Smooth muscle cell (in vitro differentiated cells): Measurements from ENCODE around the gene TGFB3. TPM values are rescaled to one million over a fixed set of nuclear protein-coding genes. Genes with fewer than 3 reads are reported as not detected.

Experiments used
- DNase-seq: peaks from one replicate; lab custom pipeline; 2025; ENCODE audit not compliant: unreplicated experiment; lab: John Stamatoyannopoulos, UW
- H2AFZ ChIP-seq: fragments of 200-600 bp; sonication (generic); 2 replicates; pipeline ENCODE4 v1.6.0; 2016; ENCODE audit warnings: antibody characterized with exemption, low read depth, mild to moderate bottlenecking
- H3F3A ChIP-seq: fragments of 200-600 bp; sonication (generic); 2 replicates; pipeline ENCODE4 v1.6.0; 2017; ENCODE audit warnings: antibody characterized with exemption, low read depth
- H3K27ac ChIP-seq: fragments of 200-600 bp; sonication (generic); 2 replicates; pipeline ENCODE4 v1.5.1; 2016; ENCODE audit warnings: low read depth, mild to moderate bottlenecking
- H3K27me3 ChIP-seq: fragments of 200-600 bp; sonication (generic); 2 replicates; pipeline ENCODE4 v1.6.1; 2016; ENCODE audit warnings: low read depth, mild to moderate bottlenecking
- H3K36me3 ChIP-seq: fragments of 200-600 bp; sonication (generic); 2 replicates; pipeline ENCODE4 v1.5.1; 2016; ENCODE audit warnings: low read depth
- H3K4me1 ChIP-seq: fragments of 200-600 bp; sonication (generic); 2 replicates; pipeline ENCODE4 v1.5.1; 2016; ENCODE audit warnings: low read depth
- H3K4me2 ChIP-seq: fragments of 200-600 bp; sonication (generic); 2 replicates; pipeline ENCODE4 v1.6.0; 2016; ENCODE audit warnings: mild to moderate bottlenecking
- H3K4me3 ChIP-seq: fragments of 200-600 bp; sonication (generic); 2 replicates; pipeline ENCODE4 v1.5.1; 2016; ENCODE audit warnings: mild to moderate bottlenecking
- H3K79me2 ChIP-seq: fragments of 200-600 bp; sonication (generic); 2 replicates; pipeline ENCODE4 v1.6.0; 2016; ENCODE audit warnings: low read depth, mild to moderate bottlenecking
- H3K9ac ChIP-seq: fragments of 200-600 bp; sonication (generic); 2 replicates; pipeline ENCODE4 v1.6.0; 2016; ENCODE audit warnings: low read depth
- H3K9me3 ChIP-seq: fragments of 200-600 bp; sonication (generic); replicated peaks from 2 replicates; pipeline ENCODE4 v1.5.1; 2016; ENCODE audit warnings: low read depth
- H4K20me1 ChIP-seq: fragments of 200-600 bp; sonication (generic); 2 replicates; pipeline ENCODE4 v1.6.0; 2016; ENCODE audit warnings: low read depth
- CTCF ChIP-seq: fragments of 200-600 bp; sonication (generic); IDR thresholded peaks from 2 replicates; pipeline ENCODE4 v1.5.1; 2017; ENCODE audit warnings: borderline replicate concordance, mild to moderate bottlenecking, antibody characterized with exemption; ENCODE audit not compliant: insufficient read depth, poor library complexity, severe bottlenecking
- WGBS: methylation state at CpG from one replicate; pipeline ENCODE4 v1.1.7; 2016; ENCODE audit warnings: low lambda C conversion rate; 5-methylcytosine and 5-hydroxymethylcytosine counted together
- polyA plus RNA-seq: library from polyadenylated mRNA; unstranded; fragments of >200 nt; fragmentation: Nextera tagmentation; extraction: Ambion mirVana; gene quantifications from 2 replicates; pipeline ENCODE4 v1.2.1, GENCODE V29; 2016
- total RNA-seq: library from RNA; depleted of rRNA; stranded (reverse); fragments of >200 nt; gene quantifications from 2 replicates; pipeline ENCODE4 v1.2.3, GENCODE V29; 2014

TGFB3 gene
- total and polyA plus RNA-seq, 2 experiments from 2014 or later = 63.4 to 103 TPM

GRCh38 chr14:75917946-75918335 lies 63.9 kb downstream of the TGFB3 start:
- no peak overlapping the region for H3K9ac ChIP-seq
- DNase-seq = no peak
- no peak overlapping the region for H3K27ac ChIP-seq
- no peaks in the 10 kb centered on the region for H3K4me1 ChIP-seq
- no peaks in the 10 kb centered on the region for H4K20me1 ChIP-seq
- no peaks in the 10 kb centered on the region for H3F3A ChIP-seq
- no peak overlapping the region for H2AFZ ChIP-seq
- no peak for TF ChIP-seq CTCF
- H3K9me3 ChIP-seq = no peaks in the 10 kb centered on the region
- H3K27me3 ChIP-seq = no peaks in the 10 kb centered on the region
- 71% methylated on average over 1 of the region's 1 CpG for WGBS
- H3K79me2 ChIP-seq = no peaks in the 10 kb centered on the region
- no peaks in the 10 kb centered on the region for H3K36me3 ChIP-seq
- H3K4me3 ChIP-seq = no peak overlapping the region
- no peak overlapping the region for H3K4me2 ChIP-seq

GRCh38 chr14:75917322-75917945 lies 64.4 kb downstream of the TGFB3 start:
- H3K4me1 ChIP-seq = no peaks in the 10 kb centered on the region
- 52% methylated on average over 10 of the region's 10 CpGs for WGBS
- no peak for DNase-seq

GRCh38 chr14:75915045-75915444 lies 66.8 kb downstream of the TGFB3 start:
- Histone ChIP-seq H3K27ac (no peak overlapping the region), H3K4me2 (no peak overlapping the region), H3K9ac (no peak overlapping the region), H3K4me3 (no peak overlapping the region), H3K9me3 (no peaks in the 10 kb centered on the region), H3K79me2 (no peaks in the 10 kb centered on the region), H3K27me3 (no peaks in the 10 kb centered on the region), H4K20me1 (no peaks in the 10 kb centered on the region), H2AFZ (no peak overlapping the region), H3K4me1 (no peaks in the 10 kb centered on the region), H3K36me3 (no peaks in the 10 kb centered on the region), H3F3A (no peaks in the 10 kb centered on the region)
- DNase-seq = no peak
- WGBS = 90% methylated on average over 2 of the region's 2 CpGs
- no peak for TF ChIP-seq CTCF

More at GRCh38 chr14:75917322-75917945, 64.4 kb downstream of the TGFB3 start:
- no peak overlapping the region for H3K27ac ChIP-seq
- no peaks in the 10 kb centered on the region for H4K20me1 ChIP-seq
- no peak for TF ChIP-seq CTCF
- no peak overlapping the region for H3K9ac ChIP-seq
- no peak overlapping the region for H3K4me3 ChIP-seq
- no peaks in the 10 kb centered on the region for H3K27me3 ChIP-seq
- H3K9me3 ChIP-seq = no peaks in the 10 kb centered on the region
- no peaks in the 10 kb centered on the region for H3K79me2 ChIP-seq
- H3F3A ChIP-seq = no peaks in the 10 kb centered on the region
- H2AFZ ChIP-seq = no peak overlapping the region
- no peaks in the 10 kb centered on the region for H3K36me3 ChIP-seq
- no peak overlapping the region for H3K4me2 ChIP-seq

- no peak for TF ChIP-seq CTCF
- Histone ChIP-seq H3K27me3 (no peaks in the 10 kb centered on the region), H3K4me2 (no peak overlapping the region), H3K4me1 (no peaks in the 10 kb centered on the region), H3K4me3 (no peak overlapping the region), H3F3A (no peaks in the 10 kb centered on the region), H2AFZ (no peak overlapping the region), H3K79me2 (no peaks in the 10 kb centered on the region), H3K27ac (no peak overlapping the region), H3K36me3 (no peaks in the 10 kb centered on the region), H3K9ac (no peak overlapping the region), H4K20me1 (no peaks in the 10 kb centered on the region), H3K9me3 (no peaks in the 10 kb centered on the region)
- 85% methylated on average over 2 of the region's 2 CpGs for WGBS
- DNase-seq = no peak
Observed at GRCh38 chr14:75913183-75913582, 68.6 kb downstream of the TGFB3 start.
